Uterus (tissue), 4 donors: ENCODE results near the gene C2. TPM values are rescaled to one million over a fixed set of nuclear protein-coding genes. Genes with fewer than 3 reads are reported as not detected.
A peak's percentile ranks its signal among the peaks of the same experiment; 100 is the strongest.

Experiments
- DNase-seq, 2 donors: peaks; one replicate each; pipeline ENCODE4 v3.0.0-alpha.2; 2019 to 2020
- H3K27ac ChIP-seq, 2 donors: fragments of 200-600 bp; sonication (generic); 1 replicate in 1 of 2; 2 replicates in 1 of 2; pipeline ENCODE4 v1.5.1; 2016 to 2018
- H3K27me3 ChIP-seq, 2 donors: fragments of 200-600 bp; sonication (generic); one replicate each; pipeline ENCODE4 v1.5.1; 2018 to 2019; ENCODE audit warnings: control low read depth in 1 of 2
- H3K36me3 ChIP-seq, 2 donors: fragments of 200-600 bp; sonication (generic); one replicate each; pipeline ENCODE4 v1.5.1; 2019; ENCODE audit warnings: control low read depth in 1 of 2
- H3K4me1 ChIP-seq, 2 donors: fragments of 200-600 bp; sonication (generic); one replicate each; pipeline ENCODE4 v1.5.1; 2018 to 2019; ENCODE audit warnings: control low read depth in 1 of 2
- H3K4me3 ChIP-seq, 2 donors: fragments of 200-600 bp; sonication (generic); 1 replicate in 1 of 2; 2 replicates in 1 of 2; pipeline ENCODE4 v1.5.1; 2018 to 2019; ENCODE audit warnings: mild to moderate bottlenecking in 1 of 2
- H3K9me3 ChIP-seq, 2 donors: fragments of 200-600 bp; sonication (generic); one replicate each; pipeline ENCODE4 v1.5.1; 2019; ENCODE audit warnings: control low read depth in 1 of 2
- CTCF ChIP-seq, 4 experiments: fragments of 200-600 bp in 2 of 4; fragments of 450-650 bp in 2 of 4; sonication (generic) in 2 of 4; IDR thresholded peaks; one replicate each; pipeline ENCODE4 v1.5.1; 2016 to 2019; ENCODE audit warnings: antibody characterized with exemption in 4 of 4, mild to moderate bottlenecking in 2 of 4, moderate library complexity in 1 of 4
- POLR2A ChIP-seq, 2 donors: fragments of 450-650 bp; IDR thresholded peaks; one replicate each; pipeline ENCODE4 v1.6.1; 2016; ENCODE audit warnings: antibody characterized with exemption in 2 of 2, mild to moderate bottlenecking in 1 of 2, moderate library complexity in 1 of 2
- intact Hi-C: fragments of 100-400 bp; cut with DNase I; formaldehyde crosslinking; loops from one replicate; pipeline ENCODE4 v1.15.1; 2023; ENCODE audit warnings: low total_unique reads
- total RNA-seq, 4 donors: library from RNA; depleted of rRNA in 3 of 4; stranded (reverse); fragments of >200 nt in 3 of 4; gene quantifications; one replicate each; pipeline versions ENCODE4 v1.1.0 to v1.2.4, GENCODE V29; 2014 to 2023
- donor health status: DM: yes; HTN: yes; CAD: no.

Gene C2
- total RNA-seq, 4 donors from 2014 or later, result 4.1 to 24.8 (median 4.6) TPM

GRCh38 chr6:31946370-31946885 lies 18.9 kb downstream of the C2 start:
- H3K27ac ChIP-seq, result peak overlapping the region; percentile 84 to 87
- no peak for TF ChIP-seq POLR2A (IDR thresholded peaks at IDR 0.05)
- no peak for TF ChIP-seq CTCF (IDR thresholded peaks at IDR 0.05)
- no peak for DNase-seq
- no peaks in the 10 kb centered on the region for H3K36me3 ChIP-seq
- H3K9me3 ChIP-seq, result no peaks in the 10 kb centered on the region
- no peaks in the 10 kb centered on the region for H3K4me1 ChIP-seq
- no peak overlapping the region for H3K4me3 ChIP-seq
- no peaks in the 10 kb centered on the region for H3K27me3 ChIP-seq
- intact Hi-C loops, result no loop called here

DNA sequence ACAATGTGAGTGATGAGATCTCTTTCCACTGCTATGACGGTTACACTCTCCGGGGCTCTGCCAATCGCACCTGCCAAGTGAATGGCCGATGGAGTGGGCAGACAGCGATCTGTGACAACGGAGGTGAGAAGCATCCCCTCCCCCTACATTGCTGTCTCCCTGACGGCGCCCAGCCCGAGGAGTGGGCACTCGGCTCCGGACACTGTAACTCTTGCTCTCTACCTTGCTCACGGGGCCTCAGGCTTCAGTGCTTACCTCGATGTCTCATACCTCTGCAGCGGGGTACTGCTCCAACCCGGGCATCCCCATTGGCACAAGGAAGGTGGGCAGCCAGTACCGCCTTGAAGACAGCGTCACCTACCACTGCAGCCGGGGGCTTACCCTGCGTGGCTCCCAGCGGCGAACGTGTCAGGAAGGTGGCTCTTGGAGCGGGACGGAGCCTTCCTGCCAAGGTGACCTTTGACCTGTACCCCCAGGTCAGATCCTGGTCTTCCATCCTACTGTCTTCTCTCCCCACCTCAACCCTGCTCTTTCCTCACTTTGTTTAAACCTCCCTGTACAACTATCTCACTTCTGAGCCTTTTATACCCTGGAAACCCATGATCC lies 19.7 kb downstream of the C2 start:
- no peaks in the 10 kb centered on the region for H3K9me3 ChIP-seq
- no peaks in the 10 kb centered on the region for H3K36me3 ChIP-seq
- peak overlapping the region in 1 of 2 donors; percentile 84 for H3K27ac ChIP-seq
- DNase-seq, result no peak
- H3K4me3 ChIP-seq, result no peak overlapping the region
- H3K4me1 ChIP-seq, result no peaks in the 10 kb centered on the region
- no peak for TF ChIP-seq CTCF (IDR thresholded peaks at IDR 0.05)
- no peak for TF ChIP-seq POLR2A (IDR thresholded peaks at IDR 0.05)
- intact Hi-C loops, result no loop called here
- no peaks in the 10 kb centered on the region for H3K27me3 ChIP-seq

GRCh38 chr6:31947864-31948263 lies 20.3 kb downstream of the C2 start:
- intact Hi-C loops, result no loop called here
- no peak overlapping the region for H3K4me3 ChIP-seq
- H3K4me1 ChIP-seq, result no peaks in the 10 kb centered on the region
- no peaks in the 10 kb centered on the region for H3K9me3 ChIP-seq
- H3K27ac ChIP-seq, result peak overlapping the region in 1 of 2 donors; percentile 40
- H3K27me3 ChIP-seq, result no peaks in the 10 kb centered on the region
- DNase-seq, result no peak
- no peak for TF ChIP-seq CTCF (IDR thresholded peaks at IDR 0.05)
- TF ChIP-seq POLR2A (IDR thresholded peaks at IDR 0.05), result no peak
- H3K36me3 ChIP-seq, result no peaks in the 10 kb centered on the region

DNA sequence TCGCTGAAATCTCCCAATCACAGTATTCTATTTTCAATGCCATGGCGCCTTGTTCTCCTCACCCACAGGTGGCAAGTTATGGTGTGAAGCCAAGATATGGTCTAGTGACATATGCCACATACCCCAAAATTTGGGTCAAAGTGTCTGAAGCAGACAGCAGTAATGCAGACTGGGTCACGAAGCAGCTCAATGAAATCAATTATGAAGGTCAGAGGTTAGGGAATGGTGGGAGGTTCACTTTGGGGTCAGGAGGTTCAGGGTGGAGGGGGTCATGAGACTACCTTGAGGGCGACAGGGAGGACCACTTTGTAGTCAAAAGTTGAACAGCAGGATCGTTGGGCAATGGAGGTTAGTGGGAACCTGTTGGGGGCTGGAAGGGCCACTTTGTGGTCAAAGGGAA lies 20.8 kb downstream of the C2 start:
- H3K9me3 ChIP-seq, result no peaks in the 10 kb centered on the region
- no peak for DNase-seq
- H3K4me1 ChIP-seq, result no peaks in the 10 kb centered on the region
- TF ChIP-seq POLR2A (IDR thresholded peaks at IDR 0.05), result no peak
- no peak for TF ChIP-seq CTCF (IDR thresholded peaks at IDR 0.05)
- no peak overlapping the region for H3K4me3 ChIP-seq
- H3K36me3 ChIP-seq, result no peaks in the 10 kb centered on the region
- intact Hi-C loops, result no loop called here
- no peaks in the 10 kb centered on the region for H3K27me3 ChIP-seq
- H3K27ac ChIP-seq, result no peak overlapping the region

- no peaks in the 10 kb centered on the region for H3K27me3 ChIP-seq
- intact Hi-C loops, result no loop called here
- no peaks in the 10 kb centered on the region for H3K4me1 ChIP-seq
- no peak overlapping the region for H3K4me3 ChIP-seq
- no peak overlapping the region for H3K27ac ChIP-seq
- H3K9me3 ChIP-seq, result no peaks in the 10 kb centered on the region
- TF ChIP-seq CTCF (IDR thresholded peaks at IDR 0.05) (no peak), POLR2A (IDR thresholded peaks at IDR 0.05) (no peak)
- no peak for DNase-seq
- no peaks in the 10 kb centered on the region for H3K36me3 ChIP-seq
These were observed 21.4 kb downstream of the C2 start for GRCh38 chr6:31948753-31949413.
